H1 (cell line): ENCODE results near the gene SLC25A45.

Experiments used
- CEBPB ChIP-seq: IDR thresholded peaks from 2 replicates; pipeline ENCODE4 v1.6.1; 2012; ENCODE audit warnings: low read depth, low read length
- CTCF ChIP-seq, 3 experiments: IDR thresholded peaks; 1 replicate in 2 of 3; 2 replicates in 1 of 3; pipeline versions ENCODE4 v1.5.1 to v1.6.1; 2011; ENCODE audit warnings: low read length in 3 of 3, mild to moderate bottlenecking in 3 of 3, inconsistent platforms in 2 of 3, low read depth in 1 of 3, moderate library complexity in 1 of 3; ENCODE audit not compliant: insufficient read depth in 1 of 3; ENCODE audit errors: control extremely low read depth in 1 of 3
- EP300 ChIP-seq, 2 experiments: IDR thresholded peaks; 1 replicate in 1 of 2; 2 replicates in 1 of 2; pipeline ENCODE4 v1.6.1; 2011 to 2012; ENCODE audit warnings: low read depth in 2 of 2, low read length in 2 of 2, mild to moderate bottlenecking in 2 of 2, borderline replicate concordance in 1 of 2, inconsistent platforms in 1 of 2, moderate library complexity in 1 of 2
- HDAC2 ChIP-seq, 2 experiments: fragments of 300-600 bp in 1 of 2; sonication (generic) in 1 of 2; IDR thresholded peaks; 2 replicates each; pipeline ENCODE4 v1.6.1; 2011 to 2012; ENCODE audit warnings: low read depth in 2 of 2, low read length in 2 of 2, mild to moderate bottlenecking in 2 of 2, moderate library complexity in 2 of 2, borderline replicate concordance in 1 of 2, inconsistent platforms in 1 of 2
- KDM5A ChIP-seq: fragments of 200-600 bp; IDR thresholded peaks from 2 replicates; pipeline ENCODE4 v1.7.1; 2012; ENCODE audit warnings: mild to moderate bottlenecking, low read length, inconsistent platforms, mixed read lengths
- TBP ChIP-seq: IDR thresholded peaks from 2 replicates; pipeline ENCODE4 v1.6.1; 2011; ENCODE audit warnings: low read depth, low read length, improper control_type of control experiment

- no peak for TF ChIP-seq TBP
- TF ChIP-seq HDAC2 (IDR thresholded peaks at IDR 0.05; ENCODE audit: borderline replicate concordance in 1 of 2, low read depth in 2 of 2, low read length in 2 of 2): no peak
- TF ChIP-seq KDM5A: no peak
- no peak for TF ChIP-seq CTCF (IDR thresholded peaks at IDR 0.05; ENCODE audit: control extremely low read depth in 1 of 3, insufficient read depth in 1 of 3, low read depth in 1 of 3, low read length in 3 of 3)
- TF ChIP-seq CEBPB: no peak
- TF ChIP-seq EP300 (IDR thresholded peaks at IDR 0.05; ENCODE audit: borderline replicate concordance in 1 of 2, low read depth in 2 of 2, low read length in 2 of 2): no peak
These were observed 18.8 kb upstream of the SLC25A45 start for GRCh38 chr11:65401073-65401802.
